Stimulated activated CD8-positive, alpha-beta memory T cell treated with anti-CD3 and anti-CD28 coated beads, Interleukin-2, amount 100 ng/mL, for 48 hours (primary cell): ENCODE results near the gene TNFAIP1.
A peak's percentile ranks its signal among the peaks of the same experiment; 100 is the strongest.

ENCODE experiments used
- DNase-seq, 2 donors: peaks; one replicate each; pipeline ENCODE4 v3.0.0-alpha.2; 2020; ENCODE audit warnings: low read depth in 2 of 2

TNFAIP1 gene

DNA sequence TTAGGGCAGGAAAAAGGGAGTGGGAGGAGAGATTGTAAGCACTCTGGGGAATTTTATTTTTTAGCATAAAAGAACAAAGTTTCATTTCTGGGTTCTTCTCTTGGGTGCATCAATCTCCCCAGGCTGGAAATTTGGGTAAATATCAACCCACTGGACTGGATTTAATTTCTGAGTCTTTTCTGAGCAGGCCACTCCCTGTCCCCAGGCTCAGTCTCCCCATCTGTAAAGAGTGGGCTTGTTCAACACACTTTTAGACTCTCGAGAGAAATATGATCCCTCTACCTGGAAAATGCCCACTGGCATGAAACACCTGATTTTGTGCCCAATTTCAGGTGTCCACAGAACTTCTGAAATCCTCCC lies 35.2 kb downstream of the TNFAIP1 start:
- no peak for DNase-seq

DNA sequence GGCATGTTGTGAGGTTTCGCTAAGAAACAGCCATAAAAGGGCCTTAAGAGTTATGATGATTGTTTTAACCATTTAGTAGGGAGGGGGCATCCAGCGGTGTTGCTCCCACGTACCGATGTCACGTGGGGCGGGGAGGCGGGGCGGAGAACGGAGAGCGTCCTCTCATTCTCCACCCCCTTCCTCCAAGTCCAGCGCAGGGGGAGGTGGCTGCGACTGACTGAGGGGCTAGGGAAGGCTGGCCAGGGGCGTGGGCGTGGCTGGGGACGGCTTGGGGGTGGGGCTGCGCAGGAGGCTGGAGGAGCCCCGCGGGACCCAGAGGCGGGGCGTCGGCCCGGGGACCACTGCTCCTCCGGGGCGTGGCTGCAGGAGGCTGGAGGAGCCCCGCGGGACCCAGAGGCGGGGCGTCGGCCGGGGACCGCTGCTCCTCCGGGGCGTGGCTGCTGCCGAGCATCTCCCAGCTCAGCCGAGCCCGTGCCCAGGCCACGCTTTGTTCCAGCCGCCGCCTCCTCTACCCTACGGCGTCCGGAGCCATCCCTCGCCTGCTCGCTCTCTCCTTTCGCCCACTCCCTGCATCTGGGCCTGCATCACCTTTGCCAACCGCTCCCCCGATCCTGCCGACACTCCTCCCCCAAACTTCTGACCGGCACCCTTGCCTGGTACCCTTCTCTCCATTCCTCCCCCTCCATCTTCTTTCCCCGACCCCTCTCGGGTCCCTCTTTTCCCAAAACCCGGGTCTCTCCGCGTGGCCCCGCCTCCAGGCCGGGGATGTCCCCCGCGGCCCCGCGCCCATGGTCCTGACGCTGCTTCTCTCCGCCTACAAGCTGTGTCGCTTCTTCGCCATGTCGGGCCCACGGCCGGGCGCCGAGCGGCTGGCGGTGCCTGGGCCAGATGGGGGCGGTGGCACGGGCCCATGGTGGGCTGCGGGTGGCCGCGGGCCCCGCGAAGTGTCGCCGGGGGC lies 36.0 kb downstream of the TNFAIP1 start, which contains the start of gene SARM1:
Gene SARM1, plus strand, starts transcription at position 450 of the 958 bp plus-strand sequence. Its CDS starts 339 bp downstream, at position 789.
- peak; percentile 86 to 89 for DNase-seq

DNA sequence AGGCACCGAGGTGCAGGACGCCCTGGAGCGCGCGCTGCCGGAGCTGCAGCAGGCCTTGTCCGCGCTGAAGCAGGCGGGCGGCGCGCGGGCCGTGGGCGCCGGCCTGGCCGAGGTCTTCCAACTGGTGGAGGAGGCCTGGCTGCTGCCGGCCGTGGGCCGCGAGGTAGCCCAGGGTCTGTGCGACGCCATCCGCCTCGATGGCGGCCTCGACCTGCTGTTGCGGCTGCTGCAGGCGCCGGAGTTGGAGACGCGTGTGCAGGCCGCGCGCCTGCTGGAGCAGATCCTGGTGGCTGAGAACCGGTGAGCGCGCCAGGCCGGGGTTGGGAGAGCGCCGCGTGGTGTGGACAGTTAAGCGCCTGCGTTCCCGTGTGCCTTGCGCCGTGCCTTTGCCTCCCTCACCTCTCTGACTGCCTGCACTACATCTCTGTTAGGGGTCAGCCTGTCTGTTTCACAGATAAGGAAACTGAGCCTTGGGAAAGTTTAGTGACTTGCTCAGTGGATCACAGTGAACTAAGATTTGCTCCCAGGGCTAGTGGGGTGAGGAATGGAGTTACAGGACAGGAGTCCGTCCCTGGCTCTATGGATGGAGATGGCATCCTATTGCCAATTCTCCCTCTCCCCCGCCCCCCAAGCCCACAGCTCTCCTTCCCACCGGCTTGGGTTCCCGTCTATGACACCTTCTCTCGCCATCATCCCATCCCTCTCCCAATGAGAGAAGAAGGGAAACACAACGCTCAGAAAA lies 36.8 kb downstream of the TNFAIP1 start:
- peak in 1 of 2 donors; percentile 13 for DNase-seq

DNA sequence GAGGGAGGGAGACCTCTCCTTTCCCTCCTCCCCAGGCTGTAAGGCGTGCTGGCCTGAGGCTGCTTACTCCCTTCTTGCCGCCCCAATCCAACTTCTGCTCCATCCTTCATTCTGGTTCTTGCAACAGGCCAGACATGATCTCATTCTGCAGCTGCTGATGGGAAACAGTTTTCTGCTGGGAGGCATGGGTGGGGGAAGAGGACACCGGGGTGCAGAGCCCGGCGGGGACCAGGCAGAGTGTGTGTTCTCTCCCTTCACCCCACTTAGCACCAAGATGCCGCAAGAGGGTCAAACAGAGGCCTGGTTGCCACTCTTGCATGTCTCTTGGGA lies 37.3 kb downstream of the TNFAIP1 start:
- DNase-seq = no peak

DNA sequence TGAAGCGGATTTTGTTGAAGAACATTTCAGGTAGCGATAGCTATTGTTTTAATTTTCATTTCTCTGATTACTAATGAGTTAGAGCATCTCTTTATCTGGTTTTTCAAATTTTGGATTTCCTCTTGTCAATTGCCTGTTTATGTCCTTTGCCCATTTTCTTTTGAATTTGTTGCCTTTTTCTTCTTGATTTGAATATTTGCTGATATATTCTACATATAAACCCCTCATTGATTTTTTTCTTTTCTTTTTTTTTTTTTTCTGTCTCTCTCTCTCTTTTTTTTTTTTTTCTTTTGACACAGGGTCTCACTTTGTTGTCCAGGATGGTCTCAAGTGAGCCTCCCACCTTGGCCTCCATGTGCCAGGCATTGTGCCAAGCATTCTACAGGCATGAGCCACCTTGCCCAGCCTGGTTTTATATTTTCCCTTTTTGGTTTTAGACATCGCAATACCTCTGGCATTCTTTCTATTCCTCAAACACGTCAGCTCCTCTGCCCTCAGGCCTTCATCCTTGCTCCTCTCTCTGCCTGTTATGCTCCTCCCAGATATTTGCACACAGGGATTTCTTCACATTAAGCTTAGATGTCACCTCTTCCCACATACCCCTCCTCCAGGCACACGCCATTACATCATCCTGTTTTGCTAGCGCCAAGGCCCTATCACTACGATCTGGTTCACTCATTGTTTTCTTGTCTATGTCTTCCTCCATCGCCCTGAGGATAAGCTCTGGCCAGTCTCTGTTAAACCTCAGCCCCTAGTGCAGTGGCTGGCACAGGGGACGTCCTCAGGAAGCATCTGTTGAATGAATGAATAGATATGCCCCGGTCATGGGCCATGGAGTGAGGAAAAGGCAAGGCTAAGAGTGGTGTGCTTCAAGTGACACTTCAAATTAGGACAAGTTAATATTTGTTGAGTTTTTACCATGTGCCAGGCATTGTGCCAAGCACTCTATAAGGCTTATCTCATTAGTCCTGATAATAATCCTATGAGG lies 44.5 kb downstream of the TNFAIP1 start:
- DNase-seq = no peak

DNA sequence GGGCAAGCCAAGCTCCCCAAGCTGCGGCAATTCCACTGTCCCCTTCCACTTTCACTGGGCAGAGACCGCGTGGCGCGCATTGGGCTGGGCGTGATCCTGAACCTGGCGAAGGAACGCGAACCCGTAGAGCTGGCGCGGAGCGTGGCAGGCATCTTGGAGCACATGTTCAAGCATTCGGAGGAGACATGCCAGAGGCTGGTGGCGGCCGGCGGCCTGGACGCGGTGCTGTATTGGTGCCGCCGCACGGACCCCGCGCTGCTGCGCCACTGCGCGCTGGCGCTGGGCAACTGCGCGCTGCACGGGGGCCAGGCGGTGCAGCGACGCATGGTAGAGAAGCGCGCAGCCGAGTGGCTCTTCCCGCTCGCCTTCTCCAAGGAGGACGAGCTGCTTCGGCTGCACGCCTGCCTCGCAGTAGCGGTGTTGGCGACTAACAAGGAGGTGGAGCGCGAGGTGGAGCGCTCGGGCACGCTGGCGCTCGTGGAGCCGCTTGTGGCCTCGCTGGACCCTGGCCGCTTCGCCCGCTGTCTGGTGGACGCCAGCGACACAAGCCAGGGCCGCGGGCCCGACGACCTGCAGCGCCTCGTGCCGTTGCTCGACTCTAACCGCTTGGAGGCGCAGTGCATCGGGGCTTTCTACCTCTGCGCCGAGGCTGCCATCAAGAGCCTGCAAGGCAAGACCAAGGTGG lies 45.7 kb downstream of the TNFAIP1 start:
- DNase-seq = peak in 1 of 2 donors; percentile 19

DNA sequence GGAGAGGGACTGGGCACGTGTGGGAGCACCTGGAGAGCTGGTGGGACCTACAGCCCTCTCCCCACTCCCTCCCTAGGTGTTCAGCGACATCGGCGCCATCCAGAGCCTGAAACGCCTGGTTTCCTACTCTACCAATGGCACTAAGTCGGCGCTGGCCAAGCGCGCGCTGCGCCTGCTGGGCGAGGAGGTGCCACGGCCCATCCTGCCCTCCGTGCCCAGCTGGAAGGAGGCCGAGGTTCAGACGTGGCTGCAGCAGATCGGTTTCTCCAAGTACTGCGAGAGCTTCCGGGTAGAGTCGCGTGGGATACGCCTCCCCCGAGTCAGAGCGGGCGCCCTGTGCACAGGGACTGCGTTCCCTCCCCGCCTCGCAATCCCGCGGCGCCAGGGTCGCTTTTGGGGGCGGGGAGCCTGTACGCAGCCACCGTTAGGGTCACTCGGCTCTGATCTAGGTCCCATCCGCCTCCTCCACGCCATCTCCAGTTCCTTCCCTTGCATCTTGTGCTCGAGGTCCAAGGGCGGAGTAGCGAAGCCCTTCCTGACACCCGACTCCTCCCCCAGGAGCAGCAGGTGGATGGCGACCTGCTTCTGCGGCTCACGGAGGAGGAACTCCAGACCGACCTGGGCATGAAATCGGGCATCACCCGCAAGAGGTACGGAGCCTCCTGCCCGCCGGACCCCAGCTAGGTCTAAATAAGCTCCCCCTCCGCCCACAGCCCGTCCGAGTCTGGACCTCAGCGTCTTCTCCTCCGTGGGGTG lies 48.9 kb downstream of the TNFAIP1 start:
- DNase-seq = peak; percentile 37 to 53

DNA sequence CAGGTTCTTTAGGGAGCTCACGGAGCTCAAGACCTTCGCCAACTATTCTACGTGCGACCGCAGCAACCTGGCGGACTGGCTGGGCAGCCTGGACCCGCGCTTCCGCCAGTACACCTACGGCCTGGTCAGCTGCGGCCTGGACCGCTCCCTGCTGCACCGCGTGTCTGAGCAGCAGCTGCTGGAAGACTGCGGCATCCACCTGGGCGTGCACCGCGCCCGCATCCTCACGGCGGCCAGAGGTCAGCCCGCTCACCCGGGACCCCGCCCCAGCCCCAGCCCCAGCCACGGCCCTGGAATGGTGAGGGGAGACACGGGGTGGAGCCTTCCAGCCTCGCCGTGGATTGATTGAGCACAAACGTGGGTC lies 49.5 kb downstream of the TNFAIP1 start:
- DNase-seq = no peak

DNA sequence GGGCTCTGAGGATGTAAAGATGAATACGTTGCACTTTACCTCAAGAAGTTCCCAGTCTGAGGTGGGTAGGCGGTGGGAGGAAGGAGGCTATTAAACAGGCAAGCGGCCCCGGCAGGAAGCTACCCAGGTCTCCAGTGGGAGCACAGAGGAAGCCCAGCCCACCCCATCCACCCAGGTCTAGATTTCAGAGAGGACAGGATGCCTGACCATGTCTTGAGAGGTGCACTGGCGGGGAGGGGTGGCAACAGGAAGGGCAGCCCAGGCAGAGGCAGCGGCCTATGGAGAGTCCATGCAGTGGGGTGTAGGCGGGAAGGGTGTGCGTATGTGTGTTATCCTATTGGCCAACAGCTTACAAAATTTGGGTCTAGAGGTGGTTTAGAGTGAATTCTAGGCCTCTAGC lies 49.8 kb downstream of the TNFAIP1 start:
- no peak for DNase-seq

DNA sequence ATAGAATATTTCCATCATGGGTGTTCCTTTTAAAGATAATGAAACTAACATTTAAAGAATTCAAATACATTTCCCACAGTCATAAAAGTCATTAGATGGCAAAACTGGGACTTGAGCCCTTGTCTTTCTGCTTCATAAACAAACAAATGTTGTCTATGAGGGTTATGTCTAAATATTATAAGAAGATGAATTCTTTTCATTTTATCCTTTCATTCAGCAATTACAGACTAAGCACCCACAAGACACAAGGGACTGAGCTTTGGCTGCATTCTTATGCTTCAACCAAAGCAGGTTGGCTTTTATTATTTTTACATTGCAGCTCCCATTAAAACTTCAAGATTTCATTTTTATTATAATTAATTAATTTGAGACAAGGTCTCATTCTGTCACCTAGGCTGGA lies 50.8 kb downstream of the TNFAIP1 start:
- no peak for DNase-seq

DNA sequence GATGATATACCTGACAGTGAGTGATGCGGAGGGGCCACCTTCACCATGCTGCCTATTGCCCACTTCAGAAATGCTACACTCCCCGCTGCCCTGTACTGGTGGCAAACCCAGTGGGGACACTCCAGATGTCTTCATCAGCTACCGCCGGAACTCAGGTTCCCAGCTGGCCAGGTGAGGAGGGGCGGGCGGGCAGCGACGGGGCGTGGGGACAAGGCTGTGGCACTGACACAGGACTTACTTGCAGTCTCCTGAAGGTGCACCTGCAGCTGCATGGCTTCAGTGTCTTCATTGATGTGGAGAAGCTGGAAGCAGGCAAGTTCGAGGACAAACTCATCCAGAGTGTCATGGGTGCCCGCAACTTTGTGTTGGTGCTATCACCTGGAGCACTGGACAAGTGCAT lies 52.5 kb downstream of the TNFAIP1 start:
- DNase-seq = no peak

DNA sequence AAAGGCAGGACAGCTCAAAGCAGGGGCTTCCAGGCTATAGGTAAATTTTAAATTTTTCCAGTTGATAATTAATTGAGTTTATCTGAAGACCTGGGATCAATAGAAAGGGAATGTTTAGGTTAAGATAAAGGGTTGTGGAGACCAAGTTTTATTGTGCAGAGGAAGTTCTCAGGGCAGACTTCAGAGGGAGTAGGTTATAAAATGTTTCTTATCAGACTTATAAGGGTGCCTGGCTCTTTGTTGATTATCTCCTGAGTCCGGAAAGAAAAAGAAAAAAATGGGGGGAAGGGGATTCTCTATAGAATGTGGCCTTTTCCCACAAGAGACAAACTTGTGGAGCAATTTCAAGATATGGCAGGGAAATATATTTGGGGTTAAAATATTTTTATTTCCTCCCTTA lies 54.6 kb downstream of the TNFAIP1 start:
- no peak for DNase-seq

DNA sequence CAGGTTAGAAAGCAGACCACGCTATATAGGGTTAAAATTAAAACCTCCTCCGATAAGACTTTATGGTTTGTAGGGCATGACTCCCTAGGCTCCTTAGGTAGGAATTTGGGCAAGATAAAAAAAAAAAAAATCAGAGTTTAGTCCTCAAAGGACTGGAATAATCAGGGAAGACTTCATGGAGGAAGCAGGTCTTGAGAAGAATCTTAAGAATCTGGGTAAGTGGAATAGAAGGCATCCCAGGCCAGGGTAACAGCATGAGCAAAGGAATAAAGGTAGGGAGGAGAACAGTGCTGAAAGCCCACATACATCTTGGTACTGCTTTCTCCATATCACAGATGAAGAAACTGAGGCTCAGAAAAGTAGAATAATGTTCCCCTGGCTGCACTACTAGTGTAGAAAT lies 55.0 kb downstream of the TNFAIP1 start:
- DNase-seq = no peak

DNA sequence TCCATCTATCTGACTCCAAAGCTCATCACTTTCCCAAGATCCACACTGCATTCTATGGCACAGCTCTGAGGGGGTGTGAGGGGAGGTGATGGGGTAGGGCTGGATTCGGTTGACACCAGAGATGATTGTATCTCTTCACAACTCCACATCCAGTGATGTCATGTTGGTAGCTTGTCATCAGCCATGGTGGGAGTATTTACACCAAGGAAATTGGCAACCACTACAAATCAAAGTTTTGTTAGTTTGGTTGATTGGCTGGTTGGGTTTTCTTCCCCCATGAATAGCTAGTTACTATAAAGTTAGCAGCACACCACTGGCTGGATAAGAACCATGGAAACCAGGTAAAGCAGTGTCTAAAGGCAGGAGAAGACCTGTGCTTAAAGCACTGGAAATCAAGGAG lies 55.4 kb downstream of the TNFAIP1 start:
- no peak for DNase-seq

DNA sequence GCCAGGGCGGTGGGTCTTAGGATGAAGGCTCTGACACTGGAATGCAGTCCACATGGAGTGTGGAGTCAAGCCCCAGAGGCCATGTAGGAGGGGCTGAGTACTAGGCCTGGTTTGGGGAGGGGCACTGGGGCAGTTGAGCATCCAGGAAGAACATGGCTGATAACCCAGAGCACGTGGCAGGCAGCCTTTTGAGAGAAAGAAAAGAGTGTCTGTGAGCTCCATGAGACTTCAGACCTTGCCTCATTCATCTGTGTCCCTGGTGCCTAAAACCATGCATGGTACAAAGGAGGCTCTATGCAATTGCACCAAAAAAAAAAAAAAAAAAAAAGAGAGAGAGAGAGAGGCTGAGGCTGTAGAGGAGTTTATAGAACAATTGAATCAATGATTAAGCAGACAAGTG lies 55.8 kb downstream of the TNFAIP1 start:
- no peak for DNase-seq

DNA sequence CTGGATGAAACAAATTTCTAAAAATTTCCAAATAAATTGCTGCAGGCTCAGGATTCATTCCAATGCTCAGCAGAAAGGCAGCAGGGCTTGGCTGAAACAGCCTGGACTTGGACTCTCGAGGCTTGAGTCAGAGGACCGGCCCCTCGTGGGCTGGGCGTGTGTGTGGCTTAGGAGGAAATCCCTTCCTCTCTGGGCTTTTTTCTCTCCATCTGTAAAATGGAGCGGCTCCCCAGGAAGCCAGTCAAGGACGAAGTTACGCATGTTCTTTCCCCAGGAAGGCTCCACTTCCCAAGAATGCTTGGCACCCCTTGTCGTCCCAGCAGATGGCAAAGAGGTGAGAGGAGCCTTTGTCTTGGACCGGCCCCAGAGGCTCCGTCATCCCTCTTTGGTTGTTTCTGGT lies 56.9 kb downstream of the TNFAIP1 start:
- DNase-seq = no peak

DNA sequence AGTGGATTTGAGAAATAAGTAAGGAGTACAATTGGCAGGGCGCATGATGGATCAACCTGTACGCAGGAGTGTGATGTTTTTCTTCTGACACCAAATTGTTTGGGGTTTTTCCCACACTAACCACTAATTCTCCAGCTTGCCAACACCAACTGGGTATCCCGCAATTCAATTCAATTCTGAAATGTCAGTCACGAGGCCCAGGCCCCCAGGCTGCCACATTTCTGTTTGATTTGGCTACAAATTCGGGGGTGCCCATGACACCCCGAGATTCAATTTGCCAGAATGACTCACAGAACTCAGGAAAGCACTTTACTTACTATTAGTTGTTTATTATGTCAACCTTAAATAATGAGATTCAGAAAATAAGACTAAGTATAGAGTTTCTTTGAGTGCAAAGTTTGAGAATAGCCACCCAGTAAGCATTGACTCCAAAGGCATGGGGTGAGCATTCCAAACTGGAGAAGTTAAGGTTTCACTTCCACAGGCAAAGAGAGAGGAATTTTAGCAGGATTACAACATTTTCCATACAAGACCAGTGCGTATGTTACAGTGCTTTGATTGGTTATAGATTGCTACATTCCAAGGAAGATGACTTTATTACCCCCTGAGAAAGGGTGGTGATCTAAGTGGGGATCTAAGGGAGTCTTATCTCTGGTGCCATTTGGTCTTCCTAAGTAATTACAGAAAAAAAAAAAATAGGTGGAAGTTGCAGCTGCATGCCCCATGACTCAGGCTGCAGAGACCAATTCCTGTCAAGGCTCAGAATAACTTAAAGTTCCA lies 59.0 kb downstream of the TNFAIP1 start:
- no peak for DNase-seq

DNA sequence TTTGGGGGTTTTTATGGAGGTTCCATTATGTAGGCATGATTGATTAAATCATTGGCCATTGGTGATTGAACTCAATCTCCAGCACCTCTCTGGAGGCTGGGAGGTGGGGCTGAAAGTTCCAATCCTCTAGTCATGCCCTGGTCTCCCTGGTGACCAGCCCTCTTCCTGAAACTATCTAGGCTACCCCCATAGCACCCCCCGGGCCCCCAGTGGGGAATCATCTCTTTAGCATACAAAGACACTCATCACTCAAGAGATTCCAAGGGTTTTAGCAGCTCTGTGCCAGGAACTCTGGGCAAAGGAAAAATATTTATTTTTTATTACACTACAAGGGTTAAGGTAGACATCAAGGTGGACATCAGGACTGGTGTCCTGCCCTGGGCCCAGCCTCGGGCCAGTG lies 59.9 kb downstream of the TNFAIP1 start:
- no peak for DNase-seq

DNA sequence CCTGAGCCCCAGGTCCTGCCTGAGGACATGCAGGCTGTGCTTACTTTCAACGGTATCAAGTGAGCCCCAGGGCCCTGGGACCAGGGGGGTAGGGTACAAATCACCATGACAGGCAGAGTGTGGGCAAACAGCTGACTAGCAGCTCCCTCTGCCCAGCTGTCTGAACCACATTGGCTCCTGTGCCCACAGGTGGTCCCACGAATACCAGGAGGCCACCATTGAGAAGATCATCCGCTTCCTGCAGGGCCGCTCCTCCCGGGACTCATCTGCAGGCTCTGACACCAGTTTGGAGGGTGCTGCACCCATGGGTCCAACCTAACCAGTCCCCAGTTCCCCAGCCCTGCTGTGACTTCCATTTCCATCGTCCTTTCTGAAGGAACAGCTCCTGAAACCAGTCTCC lies 60.4 kb downstream of the TNFAIP1 start:
- DNase-seq = no peak
